Karpas-422 (cell line): ENCODE measurements around the gene SSH2. TPM values are rescaled to one million over a fixed set of nuclear protein-coding genes. Genes with fewer than 3 reads are reported as not detected.
"Not testable (repeated sequence)": the region's sequence is repeated elsewhere in the genome, so short reads cannot be mapped to it uniquely, and the experiment has no call there.

ENCODE experiments used
- DNase-seq: peaks from one replicate; pipeline ENCODE4 v3.0.0-alpha.2; 2015
- H2AFZ ChIP-seq: fragments of 200-600 bp; sonication (generic); 2 replicates; pipeline ENCODE4 v1.6.1; 2014; ENCODE audit warnings: antibody characterized with exemption, low read length, mixed read lengths
- H3K27ac ChIP-seq: fragments of 200-600 bp; sonication (generic); 2 replicates; pipeline ENCODE4 v1.5.1; 2014; ENCODE audit warnings: mild to moderate bottlenecking, low read length, moderate library complexity
- H3K27me3 ChIP-seq: fragments of 200-600 bp; sonication (generic); 2 replicates; pipeline ENCODE4 v1.6.1; 2014; ENCODE audit warnings: low read length, mixed read lengths
- H3K36me3 ChIP-seq: fragments of 200-600 bp; sonication (generic); 2 replicates; pipeline ENCODE4 v1.6.1; 2014; ENCODE audit warnings: low read length, mixed read lengths; ENCODE audit not compliant: insufficient read depth
- H3K4me1 ChIP-seq: fragments of 200-600 bp; sonication (generic); 2 replicates; pipeline ENCODE4 v1.6.1; 2014; ENCODE audit warnings: mild to moderate bottlenecking, low read length, mixed read lengths
- H3K4me2 ChIP-seq: fragments of 200-600 bp; sonication (generic); 2 replicates; pipeline ENCODE4 v1.6.1; 2014; ENCODE audit warnings: low read length, low read depth, mild to moderate bottlenecking; ENCODE audit not compliant: poor library complexity, severe bottlenecking
- H3K4me3 ChIP-seq: fragments of 200-600 bp; sonication (generic); 2 replicates; pipeline ENCODE4 v1.5.1; 2014; ENCODE audit warnings: mild to moderate bottlenecking, antibody characterized with exemption, low read length, mixed read lengths
- H3K79me2 ChIP-seq: fragments of 200-600 bp; sonication (generic); 2 replicates; pipeline ENCODE4 v1.6.1; 2014; ENCODE audit warnings: mild to moderate bottlenecking, low read length, mixed read lengths
- H3K9ac ChIP-seq: fragments of 200-600 bp; sonication (generic); 2 replicates; pipeline ENCODE4 v1.6.0; 2014; ENCODE audit warnings: low read length
- H3K9me2 ChIP-seq: fragments of 200-600 bp; sonication (generic), shearing (Covaris generic); replicated peaks from 2 replicates; pipeline ENCODE4 v1.6.0; 2014; ENCODE audit warnings: mild to moderate bottlenecking, low read length, moderate library complexity; ENCODE audit not compliant: insufficient read depth
- H3K9me3 ChIP-seq: fragments of 300-700, 200-600 bp; sonication (generic); 2 replicates; pipeline ENCODE4 v1.6.1; 2014; ENCODE audit warnings: low read length, mixed read lengths
- H4K20me1 ChIP-seq: fragments of 200-600 bp; sonication (generic); 2 replicates; pipeline ENCODE4 v1.6.1; 2014; ENCODE audit warnings: mild to moderate bottlenecking, antibody characterized with exemption, low read length, low read depth; ENCODE audit not compliant: insufficient read depth
- total RNA-seq: library from RNA; depleted of rRNA; stranded (reverse); fragments of >200 nt; shearing (Covaris generic); gene quantifications from 2 replicates; pipeline ENCODE4 v1.2.3, GENCODE V29; 2014; ENCODE audit warnings: low replicate concordance

SSH2 gene
- total RNA-seq, 1 experiment from 2014 or later: 53.9 TPM

DNA sequence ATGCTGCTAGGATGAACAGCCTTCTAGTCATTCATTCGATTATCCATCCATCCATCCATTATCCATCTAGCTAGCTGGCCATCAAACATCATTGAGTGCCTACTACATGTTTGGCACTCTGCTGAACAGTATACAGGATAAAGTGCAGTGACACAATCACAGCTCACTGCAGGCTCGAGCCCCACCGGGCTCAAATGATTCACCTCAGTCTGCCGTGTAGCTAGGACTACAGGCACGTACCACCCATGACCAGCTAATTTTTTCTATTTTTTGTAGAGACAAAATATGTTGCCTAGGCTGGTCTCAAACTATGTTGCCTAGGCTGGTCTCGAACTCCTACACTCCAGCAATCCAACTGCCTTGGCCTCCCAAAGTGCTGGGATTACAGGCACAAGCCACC, 50.0 kb downstream of the SSH2 start:
- peaks cover 56% of the 10 kb centered on the region for H3K4me1 ChIP-seq
- H2AFZ ChIP-seq: no peak overlapping the region
- peak overlapping the region; percentile 43 for H3K4me2 ChIP-seq
- H3K4me3 ChIP-seq: no peak overlapping the region
- H4K20me1 ChIP-seq: no peaks in the 10 kb centered on the region
- DNase-seq: no peak
- H3K27me3 ChIP-seq: no peaks in the 10 kb centered on the region
- no peaks in the 10 kb centered on the region for H3K36me3 ChIP-seq
- H3K79me2 ChIP-seq: peaks cover 97% of the 10 kb centered on the region
- no peak overlapping the region; the same call in 1 of the 2 replicates for H3K27ac ChIP-seq
- H3K9ac ChIP-seq: no peak overlapping the region
- H3K9me3 ChIP-seq: no peaks in the 10 kb centered on the region
- H3K9me2 ChIP-seq: no peaks in the 10 kb centered on the region

DNA sequence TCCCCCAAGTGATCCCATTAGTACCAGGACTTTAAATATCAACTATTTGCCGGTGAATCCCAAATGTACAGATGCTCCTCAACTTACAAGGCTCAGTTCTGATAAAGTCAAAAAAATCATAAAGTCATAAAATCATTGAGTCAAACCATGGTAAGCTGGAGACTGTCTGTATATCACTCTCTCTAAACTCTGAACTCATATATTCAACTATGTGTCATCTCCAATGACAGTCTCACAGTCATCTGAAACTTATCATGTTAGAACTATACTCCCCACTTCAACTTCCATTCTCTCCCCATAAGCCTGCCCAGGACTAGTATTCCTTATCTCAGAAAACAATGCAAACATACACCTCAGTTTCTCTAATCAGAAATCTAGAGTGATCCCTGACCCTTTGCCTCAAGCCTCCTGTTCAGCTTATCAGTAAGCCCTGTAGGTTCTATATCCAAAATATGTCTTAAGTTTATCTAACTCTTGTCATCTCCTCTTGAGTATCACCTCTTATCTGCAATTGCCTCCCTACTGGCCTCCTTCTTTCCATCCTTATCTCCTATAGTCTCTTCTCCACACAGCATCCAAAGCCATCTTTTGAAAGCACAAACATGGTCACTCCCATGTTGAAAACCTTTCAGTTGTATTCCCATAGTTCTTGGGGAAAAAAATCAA, 55.0 kb downstream of the SSH2 start:
- no peaks in the 10 kb centered on the region for H3K9me3 ChIP-seq
- H3K79me2 ChIP-seq: peaks cover 100% of the 10 kb centered on the region

DNA sequence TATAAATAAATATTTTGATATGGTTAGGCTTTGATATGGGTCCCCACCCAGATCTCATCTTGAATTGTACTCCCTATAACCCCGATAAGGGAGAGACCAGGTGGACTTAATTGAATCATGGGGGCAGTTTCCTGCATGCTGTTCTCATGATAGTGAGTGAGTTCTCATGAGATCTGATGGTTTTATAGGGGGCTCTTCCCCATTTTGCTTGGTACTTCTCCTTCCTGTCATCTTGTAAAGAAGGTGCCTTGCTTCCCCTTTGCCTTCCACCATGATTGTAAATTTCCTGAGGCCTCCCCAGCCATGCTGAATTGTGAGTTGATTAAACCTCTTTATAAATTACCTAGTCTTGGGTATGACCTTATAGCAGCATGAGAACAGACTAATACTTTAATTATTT, 55.7 kb downstream of the SSH2 start:
- not testable (repeated sequence) for H3K9me2 ChIP-seq, H3K4me2 ChIP-seq, H3K27me3 ChIP-seq, H3K4me3 ChIP-seq, H3K9me3 ChIP-seq, H3K36me3 ChIP-seq, DNase-seq, H3K27ac ChIP-seq, H2AFZ ChIP-seq, H3K9ac ChIP-seq, H4K20me1 ChIP-seq
- Histone ChIP-seq H3K79me2 (peaks cover 100% of the 10 kb centered on the region), H3K4me1 (peaks cover 32% of the 10 kb centered on the region)

More for the DNA sequence above, 55.0 kb downstream of the SSH2 start:
- H2AFZ ChIP-seq: no peak overlapping the region
- peaks cover 40% of the 10 kb centered on the region for H3K4me1 ChIP-seq
- H3K27ac ChIP-seq: no peak overlapping the region
- H3K4me2 ChIP-seq: no peak overlapping the region
- no peaks in the 10 kb centered on the region for H3K9me2 ChIP-seq
- no peak overlapping the region for H3K4me3 ChIP-seq
- H3K9ac ChIP-seq: no peak overlapping the region
- no peaks in the 10 kb centered on the region for H3K27me3 ChIP-seq
- H4K20me1 ChIP-seq: no peaks in the 10 kb centered on the region
- no peak for DNase-seq
- no peaks in the 10 kb centered on the region for H3K36me3 ChIP-seq

DNA sequence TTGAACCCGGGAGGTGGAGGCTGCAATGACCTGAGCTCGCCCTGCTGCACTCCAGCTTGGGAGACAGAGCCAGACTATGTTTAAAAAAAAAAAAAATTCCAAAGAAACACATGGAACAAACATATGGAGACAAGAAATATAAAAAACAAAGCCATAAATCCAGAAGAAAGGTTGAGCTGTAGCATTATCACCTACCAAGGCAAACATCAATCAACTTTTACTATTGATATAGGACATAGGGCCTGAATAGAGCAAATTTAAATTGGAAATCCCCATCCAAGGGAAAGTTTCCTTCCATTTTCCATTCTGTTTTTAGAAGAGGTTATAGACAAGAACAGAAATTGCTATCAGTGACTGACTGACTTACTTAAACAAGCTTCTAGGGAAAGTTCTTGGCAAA, 56.6 kb downstream of the SSH2 start:
- Histone ChIP-seq H3K79me2 (peaks cover 100% of the 10 kb centered on the region), H3K4me2 (no peak overlapping the region), H2AFZ (no peak overlapping the region), H3K27me3 (no peaks in the 10 kb centered on the region), H3K4me1 (peaks cover 31% of the 10 kb centered on the region), H3K36me3 (no peaks in the 10 kb centered on the region), H3K9me2 (no peaks in the 10 kb centered on the region), H3K4me3 (no peak overlapping the region), H3K9ac (no peak overlapping the region), H4K20me1 (no peaks in the 10 kb centered on the region), H3K27ac (no peak overlapping the region), H3K9me3 (no peaks in the 10 kb centered on the region)
- DNase-seq: no peak

DNA sequence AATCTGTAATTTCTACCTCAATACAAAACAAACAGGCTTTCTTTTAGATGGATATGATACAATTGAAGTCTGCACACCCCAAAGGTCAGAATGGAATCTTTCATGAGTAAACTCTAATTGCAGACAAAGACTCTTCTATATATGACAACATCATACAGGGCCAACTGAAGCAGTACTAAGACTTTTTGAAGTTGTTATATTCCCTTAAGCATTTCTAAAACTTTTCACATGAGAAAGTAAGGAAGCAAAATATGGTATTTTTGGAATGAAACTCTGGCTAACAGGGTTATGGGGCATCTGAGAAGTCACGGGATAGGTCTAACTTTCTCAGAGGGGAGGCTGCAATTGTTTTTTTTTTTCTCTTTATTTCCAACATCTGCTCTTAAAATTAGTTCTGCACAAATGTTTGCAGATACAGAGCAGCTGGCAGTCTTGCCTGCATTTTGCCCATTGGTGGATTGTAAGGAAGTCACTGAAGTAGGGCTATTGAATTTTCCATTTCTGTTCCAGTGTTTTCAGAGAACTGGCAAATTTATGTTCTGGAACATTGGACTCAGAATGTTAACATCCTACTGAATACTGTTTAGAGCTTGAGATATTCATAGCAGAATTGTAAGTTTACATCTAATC, 59.1 kb downstream of the SSH2 start:
- H3K4me3 ChIP-seq: no peak overlapping the region
- peak overlapping the region; percentile 53 for H3K27ac ChIP-seq
- no peaks in the 10 kb centered on the region for H3K9me2 ChIP-seq
- no peaks in the 10 kb centered on the region for H3K36me3 ChIP-seq
- no peak overlapping the region for H3K4me2 ChIP-seq
- no peaks in the 10 kb centered on the region for H3K27me3 ChIP-seq
- H3K79me2 ChIP-seq: peaks cover 100% of the 10 kb centered on the region
- H3K9me3 ChIP-seq: no peaks in the 10 kb centered on the region
- H3K4me1 ChIP-seq: peaks cover 55% of the 10 kb centered on the region
- no peaks in the 10 kb centered on the region for H4K20me1 ChIP-seq
- DNase-seq: no peak
- no peak overlapping the region for H3K9ac ChIP-seq
- no peak overlapping the region for H2AFZ ChIP-seq

DNA sequence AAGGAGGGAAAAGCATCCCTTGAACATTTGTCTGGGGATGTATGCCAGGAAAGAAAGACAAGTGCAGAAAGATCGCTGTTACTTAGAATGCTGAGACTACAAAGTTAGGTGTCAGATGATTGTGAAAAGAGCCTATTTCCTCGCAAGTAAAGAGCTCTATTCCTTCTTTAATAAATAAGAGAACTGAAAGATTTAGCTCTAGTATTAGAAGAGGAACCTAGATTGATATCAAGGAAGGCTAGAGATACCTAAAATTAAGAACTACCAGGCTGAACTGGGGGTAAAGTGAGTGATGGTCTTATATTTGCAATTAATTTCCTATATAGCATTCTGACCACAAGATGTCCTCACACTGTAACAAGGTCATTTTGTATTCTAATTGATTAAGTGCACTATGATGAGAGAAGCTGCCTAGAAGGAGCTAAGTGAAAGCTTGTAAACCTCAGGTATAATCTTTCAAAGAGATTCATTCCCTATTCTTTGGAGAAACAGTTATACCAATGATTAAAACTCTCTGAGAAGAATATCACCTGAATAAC, 62.3 kb downstream of the SSH2 start:
- H3K9me2 ChIP-seq: no peaks in the 10 kb centered on the region
- no peak overlapping the region for H3K9ac ChIP-seq
- peaks cover 66% of the 10 kb centered on the region for H3K4me1 ChIP-seq
- peaks cover 98% of the 10 kb centered on the region for H3K79me2 ChIP-seq
- no peaks in the 10 kb centered on the region for H3K27me3 ChIP-seq
- no peak overlapping the region for H3K4me3 ChIP-seq
- no peaks in the 10 kb centered on the region for H4K20me1 ChIP-seq
- DNase-seq: peak; percentile 58
- no peak overlapping the region for H2AFZ ChIP-seq
- H3K9me3 ChIP-seq: no peaks in the 10 kb centered on the region
- H3K27ac ChIP-seq: peak overlapping the region; percentile 43
- H3K36me3 ChIP-seq: no peaks in the 10 kb centered on the region
- H3K4me2 ChIP-seq: no peak overlapping the region

DNA sequence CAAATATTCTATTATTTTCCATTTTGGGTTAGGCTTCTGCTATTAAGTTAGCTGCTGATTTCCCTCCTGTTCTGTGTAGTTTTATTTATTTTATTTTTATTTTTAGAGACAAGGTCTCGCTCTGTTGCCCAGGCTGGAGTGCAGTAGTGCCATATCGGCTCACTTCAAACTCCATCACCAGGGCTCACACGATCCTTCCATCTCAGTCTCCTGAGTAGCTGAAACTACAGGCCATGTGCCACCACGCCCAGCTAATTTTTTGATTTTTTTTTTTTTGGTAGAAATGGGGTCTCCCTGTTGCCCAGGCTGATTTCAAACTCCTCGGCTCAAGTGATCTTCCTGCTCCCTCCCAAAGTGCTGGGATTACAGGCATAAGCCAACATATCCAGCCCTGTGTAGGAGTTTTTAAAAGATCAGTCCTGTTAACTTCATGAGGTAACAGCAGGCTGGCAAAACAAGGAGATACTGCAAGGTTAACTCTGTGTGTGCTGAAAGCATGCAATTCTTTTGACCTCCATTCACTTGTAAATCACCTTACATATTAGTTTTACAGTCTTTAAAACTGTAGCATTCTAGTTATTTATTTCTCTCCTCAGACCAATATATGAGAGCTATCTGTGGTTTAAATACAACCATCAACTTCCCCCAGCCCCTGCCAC, 63.2 kb downstream of the SSH2 start:
- no peak overlapping the region for H3K4me2 ChIP-seq

DNA sequence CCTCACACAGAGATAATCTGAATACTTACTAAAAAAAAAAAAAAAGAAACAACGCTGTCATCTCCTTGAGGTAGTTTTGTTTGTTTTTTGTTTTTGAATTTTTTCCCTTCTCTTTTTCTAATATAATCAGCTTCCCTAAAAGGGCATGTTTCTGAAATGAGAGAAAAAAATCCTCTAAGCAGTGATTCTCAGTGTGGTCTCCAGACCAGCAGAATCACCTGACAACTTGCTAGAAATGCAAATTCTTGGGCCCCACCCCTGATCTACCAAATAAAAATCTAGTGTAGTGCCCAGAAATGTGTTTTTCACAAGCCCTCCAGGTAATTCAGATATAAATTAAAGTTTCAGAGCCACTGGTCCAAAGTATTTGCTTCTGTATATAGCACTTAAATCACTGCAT, 65.4 kb downstream of the SSH2 start:
- Histone ChIP-seq H3K4me2 (no peak overlapping the region), H3K4me1 (peaks cover 53% of the 10 kb centered on the region), H2AFZ (no peak overlapping the region), H3K4me3 (no peak overlapping the region), H4K20me1 (no peaks in the 10 kb centered on the region), H3K79me2 (peaks cover 87% of the 10 kb centered on the region), H3K36me3 (no peaks in the 10 kb centered on the region), H3K9me2 (no peaks in the 10 kb centered on the region), H3K9me3 (no peaks in the 10 kb centered on the region), H3K9ac (no peak overlapping the region), H3K27ac (no peak overlapping the region), H3K27me3 (no peaks in the 10 kb centered on the region)
- no peak for DNase-seq

More for the DNA sequence above, 63.2 kb downstream of the SSH2 start:
- Histone ChIP-seq H3K36me3 (no peaks in the 10 kb centered on the region), H3K9me3 (no peaks in the 10 kb centered on the region), H2AFZ (no peak overlapping the region), H3K4me1 (peaks cover 64% of the 10 kb centered on the region), H3K79me2 (peaks cover 98% of the 10 kb centered on the region), H3K9me2 (no peaks in the 10 kb centered on the region), H4K20me1 (no peaks in the 10 kb centered on the region), H3K27me3 (no peaks in the 10 kb centered on the region), H3K4me3 (no peak overlapping the region), H3K27ac (peak overlapping the region; percentile 43), H3K9ac (no peak overlapping the region)
- no peak for DNase-seq
